DMS114 treated with DMSO at 0.1 percent for 48 hours (cell line): Measurements from ENCODE around the gene ZNF761.
"Not testable (repeated sequence)": the region's sequence is repeated elsewhere in the genome, so short reads cannot be mapped to it uniquely, and the experiment has no call there.

Source experiments
- DNase-seq: peaks from one replicate; lab custom pipeline; 2025; ENCODE audit not compliant: unreplicated experiment; lab: John Stamatoyannopoulos, UW

The ZNF761 gene

GRCh38 chr19:53431399-53432087, at the start of gene ZNF761:
Gene ZNF761 (plus strand): TSS chr19:53431984. CDS start chr19:53447269, 15,285 bp downstream.
- peak; percentile 84 for DNase-seq

- DNase-seq, result no peak
Observed at GRCh38 chr19:53388168-53388567, 43.6 kb upstream of the ZNF761 start.

- DNase-seq, result no peak
Observed at GRCh38 chr19:53388904-53389303, 42.9 kb upstream of the ZNF761 start.

GRCh38 chr19:53389571-53389970, 42.2 kb upstream of the ZNF761 start:
- DNase-seq, result no peak

- DNase-seq, result no peak
Observed at GRCh38 chr19:53389978-53390377, 41.8 kb upstream of the ZNF761 start.

- no peak for DNase-seq
Observed at GRCh38 chr19:53394522-53394973, 37.2 kb upstream of the ZNF761 start.

- peak; percentile 86 for DNase-seq
Observed at GRCh38 chr19:53394974-53395839, 36.6 kb upstream of the ZNF761 start, which contains the start of gene ZNF765. Gene ZNF765 (plus strand): TSS chr19:53395149. CDS start chr19:53398016, 2,867 bp downstream.

- not testable (repeated sequence) for DNase-seq
Observed at GRCh38 chr19:53395840-53396524, 35.8 kb upstream of the ZNF761 start.

- DNase-seq, result no peak
Observed at GRCh38 chr19:53396525-53396868, 35.3 kb upstream of the ZNF761 start.

- not testable (repeated sequence) for DNase-seq
Observed at GRCh38 chr19:53397918-53398317, 33.9 kb upstream of the ZNF761 start.

GRCh38 chr19:53409505-53410204, 22.1 kb upstream of the ZNF761 start:
- DNase-seq, result no peak

GRCh38 chr19:53420520-53421315, 11.1 kb upstream of the ZNF761 start:
- DNase-seq, result not testable (repeated sequence)

GRCh38 chr19:53422551-53422950, 9.2 kb upstream of the ZNF761 start:
- DNase-seq, result no peak

- DNase-seq, result not testable (repeated sequence)
Observed at GRCh38 chr19:53423074-53423473, 8.7 kb upstream of the ZNF761 start.

- DNase-seq, result not testable (repeated sequence)
Observed at GRCh38 chr19:53423680-53424079, 8.1 kb upstream of the ZNF761 start.

- no peak for DNase-seq
Observed at GRCh38 chr19:53424968-53425597, 6.7 kb upstream of the ZNF761 start.

- no peak for DNase-seq
Observed at GRCh38 chr19:53432088-53432661, 391 bp downstream of the ZNF761 start.

- DNase-seq, result not testable (repeated sequence)
Observed at GRCh38 chr19:53443809-53444208, 12.0 kb downstream of the ZNF761 start.

- DNase-seq, result not testable (repeated sequence)
Observed at GRCh38 chr19:53447196-53447595, 15.4 kb downstream of the ZNF761 start.
